ENCODE measurements around the gene TAF4.
"Not testable (repeated sequence)": the region's sequence is repeated elsewhere in the genome, so short reads cannot be mapped to it uniquely, and the experiment has no call there.

The TAF4 gene

DNA sequence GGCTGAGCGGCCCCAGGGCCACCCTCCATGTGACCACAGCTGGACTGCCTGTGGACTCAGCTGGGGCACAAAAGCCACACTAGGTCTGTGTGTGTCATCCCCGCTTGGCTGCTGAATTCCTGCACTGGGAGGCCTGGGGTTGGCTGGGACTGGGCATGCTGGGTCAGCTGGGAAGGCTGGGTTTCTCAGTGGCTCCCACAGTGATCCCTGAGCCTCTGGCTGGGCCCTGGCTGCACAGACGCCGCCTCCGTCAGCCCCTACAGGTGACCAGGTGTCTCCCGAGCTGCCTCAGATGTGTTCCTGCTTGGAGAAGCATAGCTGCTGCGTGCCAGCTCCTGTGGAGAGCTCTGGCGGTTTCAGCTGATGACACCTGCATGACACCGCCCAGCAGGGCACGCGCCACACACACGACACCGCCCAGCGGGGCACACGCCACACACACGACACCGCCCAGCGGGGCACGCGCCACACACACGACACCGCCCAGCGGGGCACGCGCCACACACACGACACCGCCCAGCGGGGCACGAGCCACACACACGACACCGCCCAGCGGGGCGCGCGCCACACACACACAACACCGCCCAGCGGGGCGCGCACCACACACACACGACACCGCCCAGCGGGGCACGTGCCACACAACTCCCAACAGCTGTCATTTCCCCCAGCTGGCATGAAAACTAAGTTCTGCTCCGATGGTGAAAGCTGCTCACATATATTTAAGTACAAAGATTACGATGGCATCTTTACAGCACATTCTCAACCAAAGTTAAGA is 88.8 kb downstream of the TAF4 start:
- Histone ChIP-seq H3K9ac (ENCODE audit: low read depth, low read length) (no peak overlapping the region), H3K9me3 (ENCODE audit: control insufficient read depth, insufficient read depth, low read length) (no peaks in the 10 kb centered on the region), H3K4me1 (ENCODE audit: insufficient read depth, low read length) (no peaks in the 10 kb centered on the region), H3K36me3 (ENCODE audit: insufficient read depth, low read length) (0 out of 2 replicates have a peak, but pooled peaks cover 3% of the 10 kb centered on the region)

DNA sequence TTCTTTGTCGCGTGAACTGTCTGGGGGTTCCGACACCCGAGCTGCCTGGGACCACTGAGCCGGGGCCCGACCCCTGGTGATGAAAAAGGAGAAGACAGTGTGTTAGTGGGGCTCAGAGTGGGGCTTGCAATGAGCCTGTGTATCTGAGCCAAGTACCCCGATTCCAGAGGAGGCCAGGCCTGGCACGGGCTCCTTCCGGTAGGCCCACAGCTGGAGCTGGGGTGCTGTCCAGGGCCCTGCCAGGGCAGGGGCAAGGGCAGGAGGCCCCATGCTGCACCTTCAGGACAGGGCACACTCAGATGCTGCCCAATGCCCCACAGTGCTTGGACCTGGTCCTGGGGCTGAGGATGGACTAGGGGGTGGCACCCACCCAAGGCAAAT is 89.4 kb downstream of the TAF4 start:
- H3K9ac ChIP-seq (ENCODE audit: low read depth, low read length), result no peak overlapping the region
- 0 out of 2 replicates have a peak, but pooled peaks cover 3% of the 10 kb centered on the region for H3K36me3 ChIP-seq (ENCODE audit: insufficient read depth, low read length)
- H3K9me3 ChIP-seq (ENCODE audit: control insufficient read depth, insufficient read depth, low read length), result no peaks in the 10 kb centered on the region
- H3K4me1 ChIP-seq (ENCODE audit: insufficient read depth, low read length), result no peaks in the 10 kb centered on the region

GRCh38 chr20:61975407-61976129 is 90.1 kb downstream of the TAF4 start:
- Histone ChIP-seq H3K4me1 (ENCODE audit: insufficient read depth, low read length) (no peaks in the 10 kb centered on the region), H3K9ac (ENCODE audit: low read depth, low read length) (no peak overlapping the region), H3K36me3 (ENCODE audit: insufficient read depth, low read length) (0 out of 2 replicates have a peak, but pooled peaks cover 3% of the 10 kb centered on the region), H3K9me3 (ENCODE audit: control insufficient read depth, insufficient read depth, low read length) (no peaks in the 10 kb centered on the region)

- Histone ChIP-seq H3K9ac (ENCODE audit: low read depth, low read length) (no peak overlapping the region), H3K9me3 (ENCODE audit: control insufficient read depth, insufficient read depth, low read length) (no peaks in the 10 kb centered on the region), H3K4me1 (ENCODE audit: insufficient read depth, low read length) (no peaks in the 10 kb centered on the region), H3K36me3 (ENCODE audit: insufficient read depth, low read length) (0 out of 2 replicates have a peak, but pooled peaks cover 3% of the 10 kb centered on the region)
Measured at GRCh38 chr20:61974357-61974665, 91.4 kb downstream of the TAF4 start.

DNA sequence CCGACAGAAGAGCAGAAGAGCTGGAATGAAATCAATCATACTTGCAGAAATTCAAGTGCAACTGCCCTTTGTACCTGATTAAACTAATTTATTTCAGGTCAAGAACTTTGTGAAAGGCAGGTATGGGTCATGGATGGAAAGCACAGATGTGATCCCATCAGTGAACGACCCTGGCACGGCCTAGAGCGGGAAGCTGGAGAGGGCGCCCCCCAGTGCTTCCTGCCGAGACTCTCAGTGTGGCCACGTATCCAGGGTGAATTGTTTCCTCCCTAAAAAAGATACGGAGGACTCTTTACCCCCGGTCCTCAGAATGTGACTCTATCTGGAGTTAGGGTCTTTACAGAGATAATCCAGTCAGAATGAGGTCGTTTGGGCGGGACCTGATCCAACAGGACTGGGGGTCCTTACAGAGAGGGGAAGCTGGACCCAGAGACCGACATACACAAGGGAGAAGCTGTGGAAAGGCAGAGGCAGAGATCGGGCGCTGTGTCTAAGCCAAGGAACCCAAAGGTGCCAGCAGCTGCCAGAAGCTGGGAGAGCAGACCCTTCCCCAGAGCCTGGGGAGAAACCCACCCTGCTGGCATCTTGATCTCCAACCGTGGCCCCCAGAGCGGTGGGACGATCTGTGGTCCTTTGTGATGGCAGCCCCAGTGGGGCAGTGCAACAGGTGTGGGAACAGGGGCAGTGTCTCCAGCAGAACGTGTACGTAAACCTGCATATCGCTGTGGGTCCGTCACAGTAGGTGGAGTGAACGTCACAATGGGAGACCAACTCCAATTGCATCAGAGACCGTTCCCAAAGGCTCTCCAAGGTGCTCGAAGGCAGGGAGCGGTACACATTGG is 91.9 kb downstream of the TAF4 start:
- Histone ChIP-seq H3K9ac (ENCODE audit: low read depth, low read length) (no peak overlapping the region), H3K36me3 (ENCODE audit: insufficient read depth, low read length) (0 out of 2 replicates have a peak, but pooled peaks cover 3% of the 10 kb centered on the region), H3K4me1 (ENCODE audit: insufficient read depth, low read length) (no peaks in the 10 kb centered on the region), H3K9me3 (ENCODE audit: control insufficient read depth, insufficient read depth, low read length) (no peaks in the 10 kb centered on the region)

DNA sequence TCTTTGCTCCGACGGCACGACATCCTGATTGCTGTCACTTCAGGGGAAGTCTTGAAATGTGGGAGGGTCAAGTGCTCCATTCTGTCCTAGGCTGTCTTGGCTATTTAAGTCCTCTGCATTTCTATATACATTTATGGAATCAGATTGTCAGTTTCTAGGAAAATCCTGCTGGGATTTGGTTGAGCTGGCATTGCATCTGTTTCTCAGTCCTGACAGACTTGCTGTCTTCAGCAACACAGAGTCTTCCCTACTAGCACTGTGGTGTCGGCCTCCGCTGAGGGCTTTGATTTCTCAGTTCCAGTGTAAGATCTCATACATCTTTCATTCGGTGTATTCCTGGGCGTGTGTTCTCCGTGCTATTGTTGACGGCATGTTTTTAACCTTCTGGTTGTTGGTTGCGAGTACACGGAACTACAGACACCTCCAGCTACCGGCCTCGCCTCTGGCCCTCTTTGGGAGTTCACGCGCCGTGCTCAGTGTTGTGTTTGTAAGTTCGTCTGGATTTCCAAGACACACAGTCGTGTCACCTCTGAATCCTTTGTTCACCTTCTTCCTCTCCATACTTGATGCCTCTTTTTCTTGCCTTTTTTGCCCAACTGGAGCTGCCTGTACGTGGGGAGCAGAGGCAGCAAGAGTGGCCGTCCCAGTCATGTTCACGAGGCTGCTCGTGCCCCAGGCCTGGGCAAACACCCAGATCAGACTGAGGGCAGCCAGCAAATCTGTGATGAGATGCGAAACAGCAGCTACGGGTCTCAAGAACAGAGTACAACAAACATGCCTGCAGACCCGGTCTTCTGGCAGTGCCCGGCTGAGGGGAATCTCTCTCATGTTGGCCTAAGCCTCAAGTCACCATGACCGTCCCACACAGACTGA is 92.8 kb downstream of the TAF4 start:
- H3K9ac ChIP-seq (ENCODE audit: low read depth, low read length), result no peak overlapping the region
- H3K4me1 ChIP-seq (ENCODE audit: insufficient read depth, low read length), result no peaks in the 10 kb centered on the region
- H3K9me3 ChIP-seq (ENCODE audit: control insufficient read depth, insufficient read depth, low read length), result no peaks in the 10 kb centered on the region
- H3K36me3 ChIP-seq (ENCODE audit: insufficient read depth, low read length), result 0 out of 2 replicates have a peak, but pooled peaks cover 3% of the 10 kb centered on the region

- not testable (repeated sequence) for H3K36me3 ChIP-seq (ENCODE audit: insufficient read depth, low read length); H3K9me3 ChIP-seq (ENCODE audit: control insufficient read depth, insufficient read depth, low read length); H3K9ac ChIP-seq (ENCODE audit: low read depth, low read length)
Measured at GRCh38 chr20:61971595-61971994, 94.1 kb downstream of the TAF4 start.

GRCh38 chr20:61970357-61970756 is 95.3 kb downstream of the TAF4 start:
- 0 out of 2 replicates have a peak, but pooled peaks cover 3% of the 10 kb centered on the region for H3K36me3 ChIP-seq (ENCODE audit: insufficient read depth, low read length)
- H3K9me3 ChIP-seq (ENCODE audit: control insufficient read depth, insufficient read depth, low read length), result no peaks in the 10 kb centered on the region
- H3K9ac ChIP-seq (ENCODE audit: low read depth, low read length), result no peak overlapping the region
- no peaks in the 10 kb centered on the region; the same call in 1 of the 2 replicates for H3K4me1 ChIP-seq (ENCODE audit: insufficient read depth, low read length)

More at GRCh38 chr20:61971595-61971994, 94.1 kb downstream of the TAF4 start:
- not testable (repeated sequence) for H3K4me1 ChIP-seq (ENCODE audit: insufficient read depth, low read length)

DNA sequence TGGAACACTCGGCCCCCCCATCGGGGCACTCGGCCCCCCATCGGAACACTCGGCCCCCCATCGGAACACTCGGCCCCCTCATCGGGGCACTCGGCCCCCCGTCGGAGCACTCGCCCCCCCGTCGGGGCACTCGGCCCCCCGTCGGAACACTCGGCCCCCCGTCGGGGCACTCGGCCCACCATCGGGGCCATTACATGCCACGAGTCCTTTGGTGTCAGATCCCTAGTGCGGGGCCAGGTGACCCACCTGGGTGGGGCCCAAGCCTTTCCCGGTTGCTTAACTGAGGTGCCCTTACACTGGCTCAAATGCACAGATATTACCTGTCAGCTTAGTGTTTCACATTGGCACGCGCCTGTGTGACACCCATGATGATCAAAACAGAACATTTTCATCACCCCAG is 95.9 kb downstream of the TAF4 start:
- no peak overlapping the region for H3K9ac ChIP-seq (ENCODE audit: low read depth, low read length)
- H3K4me1 ChIP-seq (ENCODE audit: insufficient read depth, low read length), result no peaks in the 10 kb centered on the region; the same call in 1 of the 2 replicates
- no peaks in the 10 kb centered on the region for H3K9me3 ChIP-seq (ENCODE audit: control insufficient read depth, insufficient read depth, low read length)
- H3K36me3 ChIP-seq (ENCODE audit: insufficient read depth, low read length), result 0 out of 2 replicates have a peak, but pooled peaks cover 3% of the 10 kb centered on the region

GRCh38 chr20:61968932-61969331 is 96.7 kb downstream of the TAF4 start:
- Histone ChIP-seq H3K4me1 (ENCODE audit: insufficient read depth, low read length) (no peaks in the 10 kb centered on the region; the same call in 1 of the 2 replicates), H3K9ac (ENCODE audit: low read depth, low read length) (no peak overlapping the region), H3K36me3 (ENCODE audit: insufficient read depth, low read length) (0 out of 2 replicates have a peak, but pooled peaks cover 3% of the 10 kb centered on the region), H3K9me3 (ENCODE audit: control insufficient read depth, insufficient read depth, low read length) (no peaks in the 10 kb centered on the region)

DNA sequence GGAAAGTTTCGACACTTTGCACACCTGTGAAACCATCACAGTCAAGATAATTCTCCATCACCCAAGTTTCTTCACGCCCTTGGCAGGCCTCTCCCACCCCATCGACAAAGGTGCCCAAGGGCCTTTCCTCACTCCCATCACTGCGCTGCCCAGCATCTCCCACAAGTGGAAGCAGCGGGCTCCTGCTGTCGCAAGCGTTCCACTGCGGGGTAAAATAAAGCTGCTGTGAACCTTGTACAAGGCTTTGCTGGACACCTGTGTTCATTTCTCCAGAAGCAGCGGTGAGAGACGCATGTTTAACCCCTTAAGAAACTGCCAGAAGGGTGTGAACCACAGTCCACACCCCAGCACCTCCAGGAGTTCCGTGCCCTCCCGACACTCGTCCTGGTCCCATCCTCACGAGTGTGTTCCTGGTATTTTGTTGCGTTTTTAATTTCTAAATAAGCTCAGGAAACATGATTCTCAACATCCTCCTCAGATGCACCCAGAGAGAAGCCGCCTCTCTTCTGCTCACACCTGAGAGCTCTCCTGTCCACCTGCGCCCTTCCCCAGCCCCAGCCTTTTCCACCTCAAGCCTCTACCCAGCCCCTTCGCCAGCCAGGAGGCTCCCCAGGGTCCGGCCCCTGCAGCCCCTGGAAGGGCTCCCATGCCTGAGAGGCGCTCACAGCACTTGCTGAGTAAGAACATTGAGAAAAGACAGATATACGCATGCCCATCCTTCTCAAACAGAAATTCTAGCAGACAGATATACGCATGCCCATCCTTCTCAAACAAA is 97.5 kb downstream of the TAF4 start:
- 0 out of 2 replicates have a peak, but pooled peaks cover 3% of the 10 kb centered on the region for H3K36me3 ChIP-seq (ENCODE audit: insufficient read depth, low read length)
- no peak overlapping the region for H3K9ac ChIP-seq (ENCODE audit: low read depth, low read length)
- no peaks in the 10 kb centered on the region; the same call in 1 of the 2 replicates for H3K4me1 ChIP-seq (ENCODE audit: insufficient read depth, low read length)
- no peaks in the 10 kb centered on the region for H3K9me3 ChIP-seq (ENCODE audit: control insufficient read depth, insufficient read depth, low read length)

- Histone ChIP-seq H3K4me1 (ENCODE audit: insufficient read depth, low read length) (no peaks in the 10 kb centered on the region; the same call in 1 of the 2 replicates), H3K9ac (ENCODE audit: low read depth, low read length) (no peak overlapping the region), H3K9me3 (ENCODE audit: control insufficient read depth, insufficient read depth, low read length) (no peaks in the 10 kb centered on the region), H3K36me3 (ENCODE audit: insufficient read depth, low read length) (no peaks in the 10 kb centered on the region)
Measured at GRCh38 chr20:61967300-61967699, 98.4 kb downstream of the TAF4 start.

Measured in ES-I3 (cell line).